Measurements from ENCODE around the gene C4B. TPM values are rescaled to one million over a fixed set of nuclear protein-coding genes. Genes with fewer than 3 reads are reported as not detected.
"Not testable (repeated sequence)": the region's sequence is repeated elsewhere in the genome, so short reads cannot be mapped to it uniquely, and the experiment has no call there.

C4B gene
- total RNA-seq, 4 donors from 2014 or later = 11.0 to 80.0 (median 20.3) TPM

DNA sequence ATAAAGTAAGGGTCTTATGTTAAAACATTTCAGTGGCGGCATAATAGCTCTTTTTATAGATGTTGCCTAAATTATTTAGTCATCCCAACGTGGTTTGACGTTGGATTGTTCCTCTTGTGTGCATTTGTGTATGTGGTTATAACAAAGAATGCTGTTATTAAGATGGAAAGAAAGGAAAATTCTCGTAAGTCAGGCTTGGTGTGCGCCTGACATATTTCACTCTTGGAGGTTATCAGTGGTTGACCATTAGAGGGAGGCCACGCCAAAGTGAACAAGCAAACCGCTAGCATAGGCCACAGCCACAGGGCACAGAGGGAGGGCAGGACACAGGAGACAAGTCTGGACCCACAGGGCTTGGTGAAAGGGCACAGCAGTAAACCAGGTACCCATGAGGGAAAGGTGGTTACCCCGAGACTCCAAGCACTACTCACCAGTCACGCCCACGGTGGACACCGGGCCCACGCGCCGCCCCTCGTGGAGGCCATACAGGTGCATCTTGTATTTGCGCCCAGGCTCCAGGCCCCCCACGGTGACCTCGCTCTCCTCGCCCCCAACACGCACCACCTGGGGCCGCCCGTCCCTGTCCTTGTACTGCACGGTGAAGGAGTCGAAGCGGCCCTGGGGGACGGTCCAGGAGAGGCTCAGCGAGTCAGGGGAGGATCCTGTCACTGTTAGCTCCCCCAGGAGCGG is 46.5 kb downstream of the C4B start:
- Histone ChIP-seq H3K27ac (no peak overlapping the region), H3K4me1 (no peaks in the 10 kb centered on the region), H3K9me3 (no peaks in the 10 kb centered on the region), H3K27me3 (no peaks in the 10 kb centered on the region), H3K36me3 (peaks cover 0 to 9% (median 0%) of the 10 kb centered on the region in 3 donors), H3K4me3 (no peak overlapping the region)
- no peak for TF ChIP-seq POLR2A (IDR thresholded peaks at IDR 0.05)
- TF ChIP-seq, protein P1, sequence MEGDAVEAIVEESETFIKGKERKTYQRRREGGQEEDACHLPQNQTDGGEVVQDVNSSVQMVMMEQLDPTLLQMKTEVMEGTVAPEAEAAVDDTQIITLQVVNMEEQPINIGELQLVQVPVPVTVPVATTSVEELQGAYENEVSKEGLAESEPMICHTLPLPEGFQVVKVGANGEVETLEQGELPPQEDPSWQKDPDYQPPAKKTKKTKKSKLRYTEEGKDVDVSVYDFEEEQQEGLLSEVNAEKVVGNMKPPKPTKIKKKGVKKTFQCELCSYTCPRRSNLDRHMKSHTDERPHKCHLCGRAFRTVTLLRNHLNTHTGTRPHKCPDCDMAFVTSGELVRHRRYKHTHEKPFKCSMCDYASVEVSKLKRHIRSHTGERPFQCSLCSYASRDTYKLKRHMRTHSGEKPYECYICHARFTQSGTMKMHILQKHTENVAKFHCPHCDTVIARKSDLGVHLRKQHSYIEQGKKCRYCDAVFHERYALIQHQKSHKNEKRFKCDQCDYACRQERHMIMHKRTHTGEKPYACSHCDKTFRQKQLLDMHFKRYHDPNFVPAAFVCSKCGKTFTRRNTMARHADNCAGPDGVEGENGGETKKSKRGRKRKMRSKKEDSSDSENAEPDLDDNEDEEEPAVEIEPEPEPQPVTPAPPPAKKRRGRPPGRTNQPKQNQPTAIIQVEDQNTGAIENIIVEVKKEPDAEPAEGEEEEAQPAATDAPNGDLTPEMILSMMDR (IDR thresholded peaks at IDR 0.05) = no peak
- no peak for DNase-seq

DNA sequence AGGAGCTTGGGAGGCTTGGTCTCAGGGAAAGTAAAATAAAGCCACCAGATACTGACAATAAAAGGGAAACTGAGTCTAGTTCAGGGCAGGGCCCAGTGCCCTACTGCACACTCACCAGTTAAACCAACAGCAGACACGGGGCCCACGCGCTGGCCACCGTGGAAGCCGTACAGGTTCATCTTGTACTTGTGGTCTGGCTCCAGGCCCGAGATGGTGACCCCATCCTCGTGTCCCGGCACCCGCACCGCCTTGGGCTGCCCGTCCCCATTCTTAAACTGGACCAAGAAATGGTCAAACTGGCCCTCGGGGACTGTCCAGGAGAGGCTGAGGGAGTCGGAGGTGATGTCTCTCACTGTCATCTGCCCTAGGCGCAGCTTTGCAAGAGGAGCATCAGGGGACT is 50.1 kb downstream of the C4B start:
- Histone ChIP-seq H3K4me1 (no peaks in the 10 kb centered on the region), H3K9me3 (no peaks in the 10 kb centered on the region), H3K4me3 (no peak overlapping the region), H3K36me3 (peaks cover 0 to 16% (median 0%) of the 10 kb centered on the region in 3 donors), H3K27ac (no peak overlapping the region), H3K27me3 (no peaks in the 10 kb centered on the region)
- no peak for DNase-seq
- TF ChIP-seq POLR2A (IDR thresholded peaks at IDR 0.05) = no peak
- TF ChIP-seq, protein P1 (IDR thresholded peaks at IDR 0.05) = no peak

DNA sequence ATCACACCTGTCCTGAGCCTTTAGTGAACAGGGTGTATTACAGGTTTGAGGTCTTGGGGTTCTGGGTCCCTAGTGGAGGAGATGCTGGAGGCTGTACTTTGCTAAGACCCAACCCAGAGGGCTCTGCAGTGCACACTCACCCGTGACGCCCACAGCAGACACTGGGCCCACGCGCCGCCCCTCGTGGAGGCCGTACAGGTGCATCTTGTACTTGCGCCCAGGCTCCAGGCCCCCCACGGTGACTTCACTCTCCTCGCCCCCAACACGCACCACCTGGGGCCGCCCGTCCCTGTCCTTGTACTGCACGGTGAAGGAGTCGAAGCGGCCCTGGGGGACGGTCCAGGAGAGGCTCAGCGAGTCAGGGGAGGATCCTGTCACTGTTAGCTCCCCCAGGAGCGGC is 52.9 kb downstream of the C4B start:
- H3K27ac ChIP-seq, H3K27me3 ChIP-seq, H3K4me3 ChIP-seq, H3K36me3 ChIP-seq, DNase-seq, H3K9me3 ChIP-seq, H3K4me1 ChIP-seq: not testable (repeated sequence)

GRCh38 chr6:32068315-32068714 is 53.7 kb downstream of the C4B start:
- not testable (repeated sequence) for H3K27ac ChIP-seq, DNase-seq, H3K36me3 ChIP-seq, H3K27me3 ChIP-seq, H3K9me3 ChIP-seq, H3K4me3 ChIP-seq, H3K4me1 ChIP-seq

GRCh38 chr6:32068867-32069266 is 54.3 kb downstream of the C4B start:
- H3K27ac ChIP-seq = no peak overlapping the region
- no peak overlapping the region for H3K4me3 ChIP-seq
- H3K36me3 ChIP-seq = peaks cover 0 to 10% (median 0%) of the 10 kb centered on the region in 3 donors
- H3K27me3 ChIP-seq = no peaks in the 10 kb centered on the region
- H3K4me1 ChIP-seq = no peaks in the 10 kb centered on the region
- TF ChIP-seq POLR2A (IDR thresholded peaks at IDR 0.05) = no peak
- TF ChIP-seq, protein P1 (IDR thresholded peaks at IDR 0.05) = no peak
- DNase-seq = no peak
- H3K9me3 ChIP-seq = no peaks in the 10 kb centered on the region

GRCh38 chr6:32069460-32069859 is 54.9 kb downstream of the C4B start:
- Histone ChIP-seq H3K27ac (no peak overlapping the region), H3K36me3 (peaks cover 0 to 10% (median 0%) of the 10 kb centered on the region in 3 donors), H3K4me3 (no peak overlapping the region), H3K9me3 (no peaks in the 10 kb centered on the region), H3K4me1 (no peaks in the 10 kb centered on the region), H3K27me3 (no peaks in the 10 kb centered on the region)
- DNase-seq = no peak
- TF ChIP-seq POLR2A (IDR thresholded peaks at IDR 0.05) = no peak
- TF ChIP-seq, protein P1 (IDR thresholded peaks at IDR 0.05) = no peak
